WI38 (cell line): ENCODE results near the gene BLVRA.
"Not testable (repeated sequence)": the region's sequence is repeated elsewhere in the genome, so short reads cannot be mapped to it uniquely, and the experiment has no call there.

Experiments used
- H3K4me3 ChIP-seq: 2 replicates; pipeline ENCODE4 v1.5.1; 2011; ENCODE audit warnings: low read depth, mild to moderate bottlenecking, control low read depth, low read length
- TF ChIP-seq, protein P1 (sequence below): IDR thresholded peaks from 2 replicates; pipeline ENCODE4 v1.5.1; 2012; ENCODE audit warnings: low read depth, mild to moderate bottlenecking, control low read depth, low read length

Gene BLVRA

GRCh38 chr7:43790006-43790405, 31.5 kb downstream of the BLVRA start:
- TF ChIP-seq, protein P1, sequence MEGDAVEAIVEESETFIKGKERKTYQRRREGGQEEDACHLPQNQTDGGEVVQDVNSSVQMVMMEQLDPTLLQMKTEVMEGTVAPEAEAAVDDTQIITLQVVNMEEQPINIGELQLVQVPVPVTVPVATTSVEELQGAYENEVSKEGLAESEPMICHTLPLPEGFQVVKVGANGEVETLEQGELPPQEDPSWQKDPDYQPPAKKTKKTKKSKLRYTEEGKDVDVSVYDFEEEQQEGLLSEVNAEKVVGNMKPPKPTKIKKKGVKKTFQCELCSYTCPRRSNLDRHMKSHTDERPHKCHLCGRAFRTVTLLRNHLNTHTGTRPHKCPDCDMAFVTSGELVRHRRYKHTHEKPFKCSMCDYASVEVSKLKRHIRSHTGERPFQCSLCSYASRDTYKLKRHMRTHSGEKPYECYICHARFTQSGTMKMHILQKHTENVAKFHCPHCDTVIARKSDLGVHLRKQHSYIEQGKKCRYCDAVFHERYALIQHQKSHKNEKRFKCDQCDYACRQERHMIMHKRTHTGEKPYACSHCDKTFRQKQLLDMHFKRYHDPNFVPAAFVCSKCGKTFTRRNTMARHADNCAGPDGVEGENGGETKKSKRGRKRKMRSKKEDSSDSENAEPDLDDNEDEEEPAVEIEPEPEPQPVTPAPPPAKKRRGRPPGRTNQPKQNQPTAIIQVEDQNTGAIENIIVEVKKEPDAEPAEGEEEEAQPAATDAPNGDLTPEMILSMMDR, result no peak
- H3K4me3 ChIP-seq, result no peak overlapping the region

- no peak overlapping the region for H3K4me3 ChIP-seq
- TF ChIP-seq, protein P1, result no peak
These were observed 32.4 kb downstream of the BLVRA start for GRCh38 chr7:43790834-43791233.

DNA sequence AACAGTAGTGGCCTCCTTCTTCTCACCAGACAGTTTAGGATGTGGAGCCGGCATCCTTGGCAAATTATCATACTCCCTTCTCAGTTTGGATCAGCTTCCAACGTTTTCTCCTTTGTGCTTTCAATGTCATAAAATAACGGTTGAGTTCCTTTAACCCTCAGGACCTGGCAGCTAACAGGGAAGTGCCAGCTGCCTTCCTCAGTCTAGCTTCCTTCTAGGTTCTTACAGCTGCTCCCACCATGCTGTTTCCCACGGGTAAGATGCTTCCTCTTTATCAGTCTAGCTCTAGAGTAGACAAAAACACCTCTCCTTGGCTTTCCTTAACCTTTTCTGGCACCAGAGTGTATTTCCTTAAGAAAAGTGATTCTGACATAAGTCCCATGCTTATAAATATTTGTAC, 33.2 kb downstream of the BLVRA start:
- TF ChIP-seq, protein P1, result no peak

DNA sequence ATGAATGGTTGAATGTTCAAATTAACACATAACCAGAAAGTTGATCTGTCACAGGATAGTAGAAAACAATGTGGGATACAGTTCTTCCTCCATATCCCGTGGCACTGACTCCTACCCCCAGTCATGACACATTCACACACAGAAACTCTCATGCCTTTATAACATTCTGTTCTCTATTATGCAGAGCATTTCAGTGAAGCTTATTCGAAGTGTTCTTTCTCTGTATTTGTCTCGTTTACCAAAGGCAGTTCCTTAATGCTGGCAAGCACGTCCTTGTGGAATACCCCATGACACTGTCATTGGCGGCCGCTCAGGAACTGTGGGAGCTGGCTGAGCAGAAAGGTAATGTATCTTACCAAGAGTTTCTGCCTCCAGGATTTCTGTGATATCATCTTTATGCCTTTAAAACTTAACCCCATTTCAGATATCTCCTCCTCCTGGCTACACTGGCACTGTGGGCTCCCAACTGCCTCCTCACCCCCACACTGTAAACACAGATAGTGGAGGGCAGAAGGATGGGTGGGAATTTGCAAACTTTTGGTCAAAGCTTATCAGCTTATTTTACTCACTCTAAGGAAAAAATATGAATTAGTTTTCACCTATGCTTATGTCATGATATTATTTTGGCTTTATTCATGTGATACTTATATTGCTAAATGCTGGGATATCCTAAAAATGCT, 34.1 kb downstream of the BLVRA start:
- H3K4me3 ChIP-seq, result no peak overlapping the region
- TF ChIP-seq, protein P1, result no peak

More for the DNA sequence above, 33.2 kb downstream of the BLVRA start:
- no peak overlapping the region for H3K4me3 ChIP-seq

DNA sequence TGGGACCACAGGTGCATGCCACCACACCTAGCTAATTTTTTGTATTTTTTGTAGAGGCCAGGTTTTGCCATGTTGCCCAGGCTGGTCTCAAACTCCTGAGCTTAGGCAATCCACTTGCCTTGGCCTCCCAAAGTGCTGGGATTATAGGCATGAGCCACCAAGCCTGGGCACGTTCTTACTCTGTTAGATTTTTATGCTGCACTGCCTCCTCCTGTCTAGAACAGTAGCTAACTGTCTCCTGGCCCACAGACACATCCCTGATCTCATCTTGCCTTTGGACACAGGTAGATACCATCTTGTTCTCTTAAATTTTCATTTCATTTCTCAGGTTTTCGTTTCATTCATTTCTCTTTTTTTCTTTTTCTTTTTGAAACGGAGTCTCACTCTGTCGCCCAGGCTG, 41.1 kb downstream of the BLVRA start:
- no peak overlapping the region for H3K4me3 ChIP-seq
- TF ChIP-seq, protein P1, result no peak

GRCh38 chr7:43803865-43804264, 45.4 kb downstream of the BLVRA start:
- no peak overlapping the region for H3K4me3 ChIP-seq
- TF ChIP-seq, protein P1, result no peak

GRCh38 chr7:43808410-43808809, 49.9 kb downstream of the BLVRA start:
- TF ChIP-seq, protein P1, result no peak
- no peak overlapping the region for H3K4me3 ChIP-seq

- not testable (repeated sequence) for H3K4me3 ChIP-seq
These were observed 51.9 kb downstream of the BLVRA start for GRCh38 chr7:43810195-43810941.
